Hematopoietic multipotent progenitor cell treated with erythropoietin and hydrocortisone succinate and interleukin-3 and kit ligand, for 15 days (in vitro differentiated cells): ENCODE results near the gene AP1S3.
"Not testable (repeated sequence)": the region's sequence is repeated elsewhere in the genome, so short reads cannot be mapped to it uniquely, and the experiment has no call there.

Experiments
- DNase-seq: peaks from one replicate; pipeline ENCODE4 v3.0.0-alpha.2; 2015; ENCODE audit warnings: low spot score

Gene AP1S3

DNA sequence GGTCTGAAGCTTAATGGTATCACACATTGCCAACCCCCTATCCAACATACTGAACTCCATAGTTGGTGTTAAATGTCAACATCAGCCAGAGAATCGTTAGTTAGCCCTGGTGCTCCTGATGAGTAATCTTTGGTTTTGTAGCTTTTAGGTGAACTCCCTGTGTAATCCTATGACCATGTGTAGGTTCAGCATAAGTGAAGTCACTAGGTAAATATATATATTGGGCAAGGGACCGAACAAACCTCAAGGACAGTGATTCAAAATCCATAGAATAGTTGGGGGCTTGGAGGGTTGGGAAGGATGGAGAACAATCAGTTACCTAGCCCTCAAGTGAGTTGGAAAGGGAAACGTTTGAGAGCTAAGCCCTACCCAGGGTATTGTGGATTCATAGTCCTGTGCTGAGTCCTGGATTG is 16.0 kb upstream of the AP1S3 start:
- DNase-seq, result no peak

DNA sequence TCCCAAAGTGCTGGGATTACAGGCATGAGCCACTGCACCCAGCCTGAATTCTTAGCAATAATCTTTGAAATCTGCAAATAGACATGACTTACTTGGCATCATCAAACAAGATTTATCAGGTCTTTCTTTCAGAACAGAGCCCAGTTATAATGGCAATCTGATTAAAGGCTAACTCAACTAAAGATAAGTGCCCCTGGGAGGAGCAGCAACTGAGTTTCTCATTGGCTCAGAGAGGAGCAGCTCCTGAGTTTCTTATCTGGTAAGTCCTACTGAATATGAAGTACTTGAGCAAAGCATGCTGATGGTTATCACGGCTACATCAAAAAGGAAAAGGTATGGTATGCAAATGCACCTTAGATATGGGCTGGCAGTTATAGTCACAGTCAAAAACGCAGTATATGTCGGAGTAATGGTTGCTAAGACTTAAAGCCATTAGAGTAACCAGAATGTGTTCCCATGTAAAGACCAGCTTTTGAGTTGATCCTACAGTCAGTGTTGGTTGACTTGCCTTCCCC is 15.0 kb upstream of the AP1S3 start:
- no peak for DNase-seq

DNA sequence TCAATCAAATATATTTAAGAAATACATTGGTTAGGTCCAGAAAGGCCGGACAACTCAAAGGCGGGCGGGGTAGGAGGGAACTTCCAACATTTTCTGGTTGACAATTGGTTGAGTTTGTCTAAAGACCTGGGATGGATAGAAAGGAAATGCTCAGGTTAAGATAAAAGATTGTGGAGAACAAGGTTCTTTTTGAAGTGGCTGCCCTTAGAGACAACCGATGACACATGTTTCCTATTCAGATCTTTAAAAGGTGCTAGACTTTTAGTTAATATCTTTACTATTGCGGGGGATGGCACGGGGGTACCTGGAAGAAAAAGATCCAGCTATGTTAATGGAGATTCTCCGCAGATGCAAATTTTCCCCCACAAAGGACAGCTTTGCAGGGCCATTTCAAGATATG is 10.0 kb upstream of the AP1S3 start:
- DNase-seq, result no peak

DNA sequence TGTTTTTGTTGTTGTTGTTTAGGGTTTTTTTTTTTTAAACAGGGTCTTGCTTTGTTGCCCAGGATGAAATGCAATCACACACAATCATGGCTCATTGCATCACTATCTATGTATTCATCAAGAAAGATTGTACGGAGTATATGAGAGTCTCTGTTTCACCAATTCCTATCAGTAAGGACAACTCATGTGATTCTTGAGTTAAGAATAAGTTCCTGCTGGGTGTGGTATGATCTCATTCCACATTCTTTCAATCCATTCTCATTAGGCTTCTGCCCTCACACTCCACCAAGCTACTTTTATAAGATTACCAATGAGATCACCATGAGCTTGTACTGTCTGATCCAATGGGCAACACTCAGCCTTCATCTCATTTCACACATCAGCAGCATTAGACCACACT is 9.1 kb upstream of the AP1S3 start:
- DNase-seq, result no peak

DNA sequence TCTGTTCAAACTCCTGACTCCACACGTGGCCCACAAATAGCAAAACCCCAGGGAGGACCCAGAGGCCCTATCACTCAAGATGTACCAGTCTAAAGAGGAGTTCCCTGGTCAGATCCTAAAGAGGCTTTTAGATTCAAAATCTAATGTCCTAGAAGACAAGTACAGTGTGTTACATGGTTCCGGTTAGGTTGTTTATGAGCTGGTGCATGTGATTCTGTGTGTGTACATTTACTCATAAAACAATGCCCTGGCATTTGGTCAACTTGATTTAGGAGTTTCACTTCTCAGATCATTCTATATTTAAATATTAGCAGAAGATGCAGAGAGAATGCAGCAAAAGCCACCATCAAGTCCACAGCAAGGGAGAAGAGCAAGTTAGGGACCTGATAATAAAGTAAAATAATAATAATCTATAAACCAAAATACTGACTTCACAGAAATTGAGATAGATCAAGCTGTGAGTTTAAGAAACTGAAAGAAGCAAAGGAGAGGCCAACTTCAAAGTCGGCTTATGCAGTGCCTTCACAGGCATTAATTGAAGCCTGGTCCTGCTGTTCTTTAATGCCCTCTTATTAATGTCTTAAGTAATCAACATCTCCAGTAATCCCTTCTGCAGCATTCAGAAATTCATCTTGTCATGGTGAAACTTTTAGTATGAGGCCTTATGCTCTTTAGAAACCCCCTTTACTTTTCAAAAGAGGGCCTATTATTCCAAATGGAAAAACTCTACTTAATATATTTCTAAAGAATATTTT is 4.2 kb upstream of the AP1S3 start:
- no peak for DNase-seq

DNA sequence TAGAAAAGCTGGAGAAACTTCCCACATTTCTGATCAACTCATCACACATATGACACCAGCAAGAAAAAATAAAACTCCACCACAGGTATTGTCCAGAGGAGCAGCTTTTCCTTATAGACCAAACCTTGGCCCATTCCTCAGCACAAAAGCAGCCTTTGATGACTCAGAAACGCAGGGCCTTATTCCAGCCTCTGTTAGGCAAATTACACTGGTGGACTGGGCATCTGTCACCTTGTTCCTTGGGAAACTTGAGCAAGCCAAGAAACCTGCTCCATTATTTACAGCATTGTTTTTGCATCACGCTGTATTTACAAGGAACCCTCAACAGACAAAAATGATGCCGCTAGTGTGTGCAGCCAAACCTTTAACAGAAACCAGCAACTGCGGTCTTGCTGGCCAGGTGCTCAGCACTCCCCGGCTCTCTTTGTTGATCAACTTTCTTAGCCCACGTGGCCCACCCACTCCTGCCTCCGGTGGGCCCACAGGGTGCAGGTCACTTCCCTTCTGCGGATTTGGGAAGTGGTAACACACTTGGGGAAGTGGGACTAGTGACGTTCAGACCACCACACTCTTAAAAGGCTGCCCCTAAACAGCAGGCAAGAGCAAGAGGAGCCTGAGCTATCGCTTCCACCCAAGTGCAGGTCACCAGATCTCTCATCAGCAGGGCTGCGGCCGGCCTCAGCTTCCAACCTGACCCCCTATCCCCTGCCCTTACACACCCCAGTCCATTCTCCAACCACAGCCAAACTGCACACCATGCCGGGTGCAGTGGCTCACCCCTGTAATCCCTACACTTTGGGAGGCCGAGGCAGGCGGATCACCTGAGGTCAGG is 1.5 kb downstream of the AP1S3 start:
- no peak for DNase-seq

DNA sequence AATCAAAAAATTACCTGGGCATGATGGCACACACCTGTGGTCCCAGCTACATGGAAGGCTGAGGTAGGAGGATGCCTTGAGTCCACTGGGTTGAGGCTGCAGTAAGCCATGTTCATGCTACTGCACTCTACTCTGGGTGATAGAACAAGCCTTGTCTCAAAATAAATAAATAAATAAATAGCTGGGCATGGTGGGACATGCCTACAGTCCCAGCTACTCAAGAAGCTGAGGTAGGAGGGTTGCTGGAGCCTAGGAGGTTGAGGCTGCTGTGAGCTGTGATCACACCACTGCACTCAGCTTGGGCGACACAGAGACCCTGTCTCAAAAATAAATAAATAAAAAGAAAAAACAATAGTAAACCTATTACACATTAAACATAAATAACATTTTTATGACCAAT is 3.0 kb downstream of the AP1S3 start:
- DNase-seq, result no peak

DNA sequence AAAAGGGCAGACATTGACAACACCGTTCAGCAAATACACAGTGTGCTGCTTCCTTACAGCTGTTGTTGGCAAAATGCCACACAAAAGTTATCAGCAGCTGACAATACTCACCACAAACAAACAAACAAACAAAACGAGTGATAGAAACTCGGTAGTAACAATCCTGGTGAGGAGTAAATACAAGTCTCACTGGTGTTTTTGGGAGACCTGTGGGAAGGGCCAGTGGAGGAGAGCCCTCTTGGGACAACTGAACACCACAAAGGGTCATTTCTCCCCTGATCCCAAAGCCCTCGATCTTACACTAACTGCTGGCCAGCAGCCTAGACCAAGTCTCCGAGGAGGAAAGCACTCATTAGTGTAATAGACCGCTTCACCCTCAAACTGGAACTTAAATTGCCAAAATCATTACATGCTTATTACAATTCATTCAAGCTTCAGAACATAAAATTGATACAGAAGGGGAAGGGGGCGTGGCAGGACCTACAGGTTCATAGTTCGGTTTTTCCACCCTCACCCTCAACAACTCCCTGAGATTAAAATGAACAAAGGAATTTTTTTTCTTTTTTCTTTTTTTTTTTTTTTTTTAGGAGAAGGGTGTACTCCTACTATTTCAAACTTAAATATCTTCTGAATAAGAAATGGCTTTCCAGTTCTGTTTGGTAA is 5.0 kb downstream of the AP1S3 start:
- no peak for DNase-seq

DNA sequence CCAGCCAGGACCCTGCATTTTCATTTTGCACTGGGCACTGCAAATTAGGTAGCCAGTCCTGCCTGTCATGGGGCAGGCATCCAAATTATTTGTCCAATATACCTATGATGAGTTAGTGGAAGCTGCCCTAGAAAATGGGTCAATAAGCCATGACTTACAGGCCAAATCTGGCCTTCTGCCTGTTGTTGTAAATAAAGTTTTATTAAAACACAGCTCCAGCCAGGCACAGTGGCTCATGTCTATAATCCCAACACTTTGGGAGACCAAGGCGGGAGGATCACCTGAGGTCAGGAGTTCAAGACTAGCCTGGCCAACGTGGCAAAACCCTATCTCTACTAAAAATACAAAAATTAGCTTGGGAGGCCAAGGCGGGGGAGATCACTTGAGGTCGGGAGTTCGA is 8.3 kb downstream of the AP1S3 start:
- no peak for DNase-seq

DNA sequence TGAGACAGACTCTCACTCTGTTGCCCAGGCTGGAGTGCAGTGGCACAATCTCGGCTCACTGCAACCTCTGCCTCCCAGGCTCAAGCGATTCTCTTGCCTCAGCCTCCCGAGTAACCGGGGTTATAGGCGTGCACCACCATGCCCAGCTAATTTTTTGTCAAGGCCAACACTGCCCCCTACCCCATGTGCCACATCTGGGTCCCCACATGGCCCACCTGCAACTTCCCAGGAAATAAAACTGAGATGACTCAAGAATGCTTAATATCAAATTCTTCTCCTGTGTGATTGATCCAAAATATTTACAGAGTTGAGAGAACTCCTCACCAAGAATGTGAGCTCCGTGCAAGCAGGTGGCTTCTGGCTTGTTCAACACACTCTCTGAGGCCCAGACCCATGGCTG is 9.1 kb downstream of the AP1S3 start:
- no peak for DNase-seq

DNA sequence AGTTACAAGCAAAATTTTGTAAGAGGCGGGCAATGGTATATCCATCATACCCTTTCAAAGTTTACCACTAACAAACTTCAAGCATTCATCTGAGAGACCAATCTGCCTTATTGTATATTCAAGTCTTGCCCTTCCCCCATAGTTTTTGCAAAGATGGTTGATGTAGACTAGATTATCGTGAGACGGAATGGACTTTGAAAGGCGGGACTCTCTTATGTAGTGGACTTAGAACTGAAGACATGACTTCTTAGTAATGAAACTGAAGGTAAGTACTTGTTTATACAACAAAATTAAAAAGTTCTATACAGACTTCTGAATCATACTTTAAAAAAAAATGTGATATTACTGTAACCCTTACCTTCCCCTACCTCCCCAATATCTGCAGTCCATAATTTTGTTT is 10.4 kb downstream of the AP1S3 start:
- no peak for DNase-seq

DNA sequence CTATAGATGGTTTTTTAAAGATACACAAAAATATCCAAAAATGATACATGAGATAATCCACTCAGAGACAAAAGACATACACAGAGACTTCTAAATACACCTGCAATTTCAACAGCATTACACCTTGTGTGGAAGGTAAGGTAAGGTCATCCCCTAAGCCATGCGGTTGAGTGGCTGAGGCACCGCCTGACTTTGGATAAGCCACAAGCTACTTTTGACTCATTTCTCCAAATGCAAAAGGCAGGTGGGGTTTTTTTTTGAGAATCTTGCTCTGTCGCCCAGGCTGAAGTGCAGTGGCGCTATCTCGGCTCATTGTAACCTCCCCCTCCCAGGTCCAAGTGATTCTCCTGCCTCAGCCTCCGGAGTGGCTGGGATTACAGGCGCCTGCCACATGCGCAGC is 13.1 kb downstream of the AP1S3 start:
- DNase-seq, result no peak

DNA sequence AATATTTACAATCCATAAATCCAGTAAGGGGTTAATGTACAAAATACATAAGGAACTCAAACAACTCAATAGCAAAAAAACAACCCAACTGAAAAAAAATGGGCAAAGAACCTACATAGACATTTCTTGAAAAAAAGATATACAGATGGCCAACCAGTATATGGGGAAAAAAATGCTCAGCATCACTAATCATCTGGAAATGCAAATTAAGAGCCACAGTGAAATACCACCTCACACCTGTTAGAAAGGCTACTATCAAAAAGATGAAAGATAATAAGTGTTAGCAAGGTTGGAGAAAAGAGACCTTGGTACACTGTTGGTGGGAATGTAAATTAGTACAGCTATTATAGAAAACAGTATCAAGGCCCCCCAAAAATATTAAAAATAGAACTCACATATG is 14.6 kb downstream of the AP1S3 start:
- no peak for DNase-seq

DNA sequence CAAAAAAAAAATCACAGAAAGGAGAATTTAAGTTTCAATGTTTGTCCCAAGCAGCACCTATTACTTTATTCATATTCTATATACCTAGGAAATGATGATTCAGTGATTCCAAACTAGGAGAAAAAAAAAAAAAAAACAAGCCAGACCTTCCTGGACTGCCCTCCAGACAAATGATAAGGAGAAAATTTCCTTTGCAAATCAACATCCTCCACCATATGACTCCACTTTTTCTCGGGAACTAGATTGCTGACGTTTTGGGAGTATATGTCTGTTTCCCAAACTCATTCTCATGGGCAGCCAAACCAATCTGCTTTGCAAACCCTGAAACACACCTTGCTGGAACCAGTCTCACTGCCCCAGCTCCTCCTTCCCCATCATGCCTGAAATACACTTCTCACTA is 16.8 kb downstream of the AP1S3 start:
- DNase-seq, result no peak

DNA sequence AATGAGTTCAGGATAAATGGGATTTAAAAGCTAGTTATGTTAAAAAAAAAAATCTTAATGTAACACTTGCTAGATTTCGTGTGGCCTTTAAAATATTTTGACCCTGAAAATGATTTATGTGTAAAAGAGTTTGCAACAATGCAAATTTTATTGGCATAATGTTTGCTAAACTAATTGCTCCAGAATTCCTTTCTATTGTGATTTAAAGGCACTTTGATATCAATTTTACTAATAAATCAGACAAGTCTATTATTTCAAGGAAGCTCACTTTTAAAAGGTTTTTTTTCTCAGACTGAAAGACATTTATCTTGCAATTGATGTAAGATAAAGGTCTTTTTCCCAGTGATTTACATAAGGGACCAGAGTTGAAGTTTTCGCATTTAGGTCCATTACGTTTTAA is 17.5 kb downstream of the AP1S3 start:
- no peak for DNase-seq

DNA sequence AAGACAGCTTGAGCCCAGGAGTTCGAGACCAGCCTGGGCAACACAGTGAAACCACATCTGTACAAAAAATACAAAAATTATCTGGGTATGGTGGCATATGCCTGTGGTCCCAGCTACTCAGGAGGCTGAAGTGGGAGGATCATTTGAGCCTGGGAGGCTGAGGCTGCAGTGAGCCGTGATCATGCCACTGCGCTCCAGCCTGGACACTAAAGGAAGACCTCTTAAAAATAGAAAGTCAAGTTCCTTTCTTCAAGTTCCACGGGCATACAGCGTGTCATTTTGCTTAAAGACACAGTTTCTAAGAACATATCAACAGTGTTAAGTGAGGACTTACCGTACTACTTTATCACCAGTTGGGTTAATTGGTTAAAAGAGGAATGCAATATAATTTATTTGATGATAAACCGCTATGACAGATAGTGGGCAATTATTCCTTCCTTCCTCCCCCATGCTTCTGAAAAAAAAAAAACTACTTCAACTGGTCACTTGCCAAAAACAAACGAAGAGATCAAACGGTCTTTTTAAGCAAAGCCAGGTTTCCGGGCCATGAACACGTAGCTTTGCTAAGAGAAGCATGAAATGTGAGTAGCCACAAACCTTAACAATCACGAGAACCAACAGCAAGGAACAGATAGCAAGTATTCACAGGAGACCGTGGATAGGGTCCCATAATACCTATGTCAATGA is 21.4 kb downstream of the AP1S3 start:
- DNase-seq, result no peak

DNA sequence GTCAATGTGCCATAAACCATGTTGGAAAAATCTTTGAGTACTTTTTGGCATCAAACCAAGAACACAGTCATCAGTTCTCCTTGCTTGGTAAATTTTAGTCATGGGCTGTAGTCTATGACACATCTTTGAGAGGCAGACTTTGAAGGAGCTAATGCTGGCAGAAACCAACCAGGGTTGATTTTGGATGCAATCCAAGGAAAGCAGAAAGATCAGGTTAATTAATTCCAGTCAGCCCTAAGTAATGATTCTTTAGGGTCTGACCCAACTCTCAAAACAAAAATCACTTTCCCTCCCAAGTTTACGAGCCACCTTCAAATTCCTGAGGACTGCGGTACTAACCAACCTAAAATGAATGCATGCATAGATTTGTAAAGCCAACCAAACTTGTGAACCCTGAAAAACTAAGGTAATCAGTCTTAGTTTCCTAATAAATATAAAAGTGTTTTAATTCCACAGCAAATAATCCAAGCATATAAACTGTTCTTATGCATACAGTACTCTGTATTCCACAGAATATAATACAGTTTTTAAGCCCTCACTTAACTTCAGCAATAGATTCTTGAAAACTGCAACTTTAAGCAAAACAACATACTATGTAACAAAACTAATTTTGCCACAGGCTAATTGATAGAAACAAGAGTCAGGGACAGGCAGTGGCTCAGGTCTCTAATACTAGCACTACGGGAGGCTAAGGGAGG is 22.0 kb downstream of the AP1S3 start:
- DNase-seq, result no peak

DNA sequence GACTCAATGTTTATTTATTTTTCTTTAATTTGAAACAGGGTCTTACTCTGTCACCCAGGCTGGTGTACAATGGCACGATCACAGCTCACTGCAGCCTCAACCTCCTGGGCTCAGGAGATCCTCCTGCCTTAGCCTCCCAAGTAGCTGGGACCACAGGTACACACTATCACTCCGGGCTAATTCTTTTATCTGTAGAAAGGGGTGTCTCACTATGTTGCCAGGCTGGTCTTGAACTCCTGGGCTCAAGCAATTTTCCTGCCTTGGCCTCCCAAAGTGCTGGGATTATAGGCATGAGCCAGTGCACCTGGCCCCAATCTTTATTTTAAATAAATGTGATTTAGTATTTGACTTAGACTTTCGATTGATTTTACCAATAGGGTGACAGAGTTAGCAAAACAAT is 22.6 kb downstream of the AP1S3 start:
- DNase-seq, result not testable (repeated sequence)

DNA sequence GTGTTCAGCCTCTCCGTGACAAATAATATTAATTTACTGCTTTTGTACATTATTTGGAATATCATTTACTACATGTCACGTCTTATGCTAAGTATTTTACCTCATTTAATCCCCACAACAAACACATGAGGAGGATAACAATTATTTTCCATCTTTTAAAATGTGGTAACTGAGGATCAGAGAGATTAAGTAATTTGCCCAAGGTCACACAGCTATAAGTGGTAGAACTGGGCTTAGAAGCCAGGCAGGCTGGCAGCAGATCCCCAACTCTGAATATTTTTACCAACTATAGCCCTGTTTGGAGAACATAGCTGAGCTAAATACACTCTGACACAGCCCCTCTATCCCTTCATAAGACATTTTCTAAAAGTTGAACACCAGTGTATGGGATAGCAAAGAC is 24.1 kb downstream of the AP1S3 start:
- no peak for DNase-seq

DNA sequence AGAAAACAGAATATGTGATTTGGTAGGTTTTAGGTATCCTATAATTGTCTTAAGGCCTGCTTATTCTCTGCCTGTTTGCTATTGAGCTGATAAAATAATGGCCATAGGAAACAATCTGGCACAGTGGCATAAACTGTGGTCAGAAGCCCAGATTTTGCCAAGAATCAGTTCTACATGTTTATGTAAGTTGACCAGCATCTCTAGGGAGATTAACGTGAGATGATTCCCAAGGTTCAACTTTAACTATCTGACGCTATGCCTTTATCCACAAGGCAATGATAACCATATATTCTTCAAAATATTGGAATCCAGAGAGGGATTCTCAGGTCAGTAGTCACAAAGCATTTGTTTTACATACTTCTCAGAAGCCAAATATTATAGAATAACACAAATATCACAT is 25.6 kb downstream of the AP1S3 start:
- DNase-seq, result no peak

DNA sequence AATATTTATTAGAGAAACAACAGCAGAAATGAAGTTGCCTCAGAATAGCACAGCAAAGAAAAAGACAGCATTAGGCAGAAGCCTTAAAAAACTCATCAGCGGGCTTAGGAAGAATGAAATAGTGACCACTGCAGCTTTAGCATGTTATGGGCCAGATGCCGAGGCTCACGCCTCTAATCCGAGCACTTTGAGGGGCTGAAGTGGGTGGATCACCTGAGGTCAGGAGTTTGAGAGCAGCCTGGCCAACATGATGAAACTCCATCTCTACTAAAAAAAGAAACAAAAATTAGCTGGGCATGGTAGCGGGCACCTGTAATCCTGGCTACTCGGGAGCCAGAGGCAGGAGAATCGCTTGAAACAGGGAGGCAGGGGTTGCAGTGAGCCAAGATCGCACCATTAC is 32.4 kb downstream of the AP1S3 start:
- DNase-seq, result no peak

DNA sequence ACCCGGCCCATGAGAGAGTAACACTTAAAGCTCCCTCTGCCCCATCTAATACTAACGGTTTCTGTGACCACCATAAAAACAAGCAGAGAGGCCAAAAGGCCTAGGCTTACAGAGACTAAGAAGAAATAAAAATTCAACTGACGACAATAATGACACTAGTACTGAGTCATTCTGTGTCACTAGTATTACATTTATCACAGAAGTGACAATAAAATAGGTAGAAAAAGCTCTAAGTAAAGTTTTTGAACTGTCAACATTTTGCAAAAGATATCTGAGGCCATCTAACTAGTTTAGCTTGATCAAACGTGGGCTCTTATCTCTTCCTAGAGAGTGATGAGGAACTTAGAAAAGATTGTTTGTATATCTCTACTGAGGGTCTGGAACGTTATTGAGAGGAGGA is 35.6 kb downstream of the AP1S3 start:
- DNase-seq, result no peak
